AG08396 (cell line): ENCODE measurements around the gene OR2H2.

Source experiments
- DNase-seq: peaks from one replicate; pipeline ENCODE4 v3.0.0; 2012; ENCODE audit warnings: low spot score, mixed read lengths

The OR2H2 gene

DNA sequence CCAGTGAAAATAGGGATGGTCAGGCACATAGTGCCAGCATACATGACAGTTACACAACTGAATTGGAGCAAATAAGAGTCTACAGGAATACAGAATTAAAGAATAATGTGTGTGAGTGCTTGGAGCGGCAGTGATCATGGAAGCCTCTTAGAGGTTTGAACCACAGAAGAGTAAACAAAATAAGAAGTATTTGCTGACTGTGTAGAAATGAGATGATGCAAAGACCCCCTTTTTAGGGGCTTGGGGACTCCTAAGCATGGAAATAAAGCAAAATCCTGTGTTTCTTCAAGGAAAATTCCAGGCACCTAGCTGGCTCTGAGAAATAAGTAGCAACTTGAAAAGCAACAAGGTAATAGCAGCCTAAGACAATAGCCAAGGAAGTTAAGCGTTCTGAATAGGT lies 6.8 kb downstream of the OR2H2 start:
- no peak for DNase-seq

DNA sequence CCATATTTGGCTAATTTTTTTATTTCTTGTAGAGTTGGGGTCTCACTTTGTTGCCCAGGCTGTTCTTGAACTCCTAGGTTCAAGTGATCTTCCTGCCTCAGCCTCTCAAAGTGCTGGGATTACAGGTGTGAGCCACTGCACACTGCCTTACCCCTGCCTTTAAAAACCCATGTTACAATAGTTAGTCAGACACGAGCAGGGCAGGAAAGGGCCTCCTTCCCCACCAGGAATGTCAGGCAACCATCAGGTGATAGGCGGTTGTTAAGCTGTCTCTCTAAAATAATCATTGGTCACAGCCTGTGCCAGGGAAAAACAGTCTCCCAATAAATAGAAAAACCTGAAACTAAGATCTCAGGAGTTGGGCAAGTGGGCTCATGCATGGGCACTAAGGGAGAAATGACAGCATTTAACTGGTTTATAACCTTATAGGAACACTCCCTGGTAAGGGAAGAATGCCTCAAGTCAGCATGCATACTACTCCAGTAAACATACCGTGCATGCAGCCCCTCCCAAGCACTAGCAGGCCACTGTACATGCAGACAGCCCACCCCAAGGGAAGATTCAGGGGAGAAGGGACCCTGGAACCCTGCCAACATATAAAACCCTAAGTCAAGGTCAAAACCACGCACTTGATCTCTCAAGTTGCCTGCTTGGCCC lies 8.4 kb downstream of the OR2H2 start:
- DNase-seq: no peak

DNA sequence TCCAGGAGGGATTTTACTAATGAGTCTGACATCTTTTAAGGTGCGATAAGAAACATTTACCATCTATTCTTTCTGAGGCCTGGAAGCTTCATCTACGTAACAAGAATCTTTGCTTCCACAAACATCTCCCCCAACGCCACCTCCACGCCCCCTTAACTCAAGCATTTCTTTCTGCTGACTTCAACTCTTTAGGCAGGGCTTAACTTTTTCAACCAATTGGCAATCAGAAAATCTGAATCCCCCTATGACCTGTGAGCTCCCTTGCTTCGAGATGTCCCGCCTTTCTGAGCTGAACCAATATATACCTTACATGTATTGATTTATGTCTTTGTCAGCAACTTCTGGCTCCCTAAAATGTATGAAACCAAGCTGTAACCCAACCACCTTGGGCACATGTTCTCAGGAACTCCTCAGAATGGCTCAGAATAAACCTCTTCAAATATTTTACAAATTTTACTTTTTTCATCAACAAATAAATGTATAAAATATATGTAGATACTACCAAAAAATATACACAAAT lies 11.5 kb downstream of the OR2H2 start:
- no peak for DNase-seq

DNA sequence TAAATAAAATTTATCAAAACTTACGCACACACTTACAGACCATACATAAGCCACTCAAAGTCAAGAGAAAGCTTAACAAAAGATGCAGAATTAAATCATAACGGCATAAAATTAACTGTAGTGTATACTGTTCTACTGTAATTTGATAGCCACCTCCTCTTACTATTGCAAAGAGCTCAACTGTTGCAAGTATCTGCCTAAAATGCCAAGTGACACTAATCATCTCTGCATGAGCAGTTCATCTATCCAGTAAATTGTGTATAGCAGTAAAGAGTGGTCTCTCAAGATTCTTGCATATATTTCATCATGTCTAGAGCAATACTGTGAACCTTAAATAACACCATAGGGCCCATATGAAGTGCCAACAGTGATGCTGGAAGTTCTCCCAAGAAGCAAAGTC lies 12.3 kb downstream of the OR2H2 start:
- no peak for DNase-seq

DNA sequence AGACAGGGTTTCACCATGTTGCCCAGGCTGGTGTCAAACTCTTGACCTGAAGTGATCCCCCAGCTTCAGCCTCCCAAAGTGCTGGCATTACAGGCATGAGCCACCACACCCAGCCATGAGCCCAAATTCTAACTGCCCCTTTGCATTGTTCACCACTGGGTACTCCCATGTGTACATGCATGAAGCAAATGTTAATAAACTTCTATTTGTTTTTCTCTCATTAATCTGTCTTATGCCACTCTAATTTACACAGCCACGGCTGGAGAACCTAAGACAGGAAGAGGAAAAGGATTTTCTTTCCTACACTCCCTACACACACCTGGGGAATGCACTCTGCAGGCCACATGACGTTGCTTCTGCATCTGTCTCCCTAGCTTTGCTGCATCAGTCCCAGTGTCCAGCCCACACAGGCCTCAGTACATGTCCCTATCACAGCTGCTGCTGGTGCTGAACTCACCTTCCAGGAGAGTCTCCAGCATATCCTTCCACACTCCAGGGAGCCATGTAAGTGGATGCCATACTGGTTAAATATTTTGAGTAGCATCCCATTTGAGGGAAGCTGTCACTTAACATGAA lies 13.3 kb downstream of the OR2H2 start:
- DNase-seq: no peak

DNA sequence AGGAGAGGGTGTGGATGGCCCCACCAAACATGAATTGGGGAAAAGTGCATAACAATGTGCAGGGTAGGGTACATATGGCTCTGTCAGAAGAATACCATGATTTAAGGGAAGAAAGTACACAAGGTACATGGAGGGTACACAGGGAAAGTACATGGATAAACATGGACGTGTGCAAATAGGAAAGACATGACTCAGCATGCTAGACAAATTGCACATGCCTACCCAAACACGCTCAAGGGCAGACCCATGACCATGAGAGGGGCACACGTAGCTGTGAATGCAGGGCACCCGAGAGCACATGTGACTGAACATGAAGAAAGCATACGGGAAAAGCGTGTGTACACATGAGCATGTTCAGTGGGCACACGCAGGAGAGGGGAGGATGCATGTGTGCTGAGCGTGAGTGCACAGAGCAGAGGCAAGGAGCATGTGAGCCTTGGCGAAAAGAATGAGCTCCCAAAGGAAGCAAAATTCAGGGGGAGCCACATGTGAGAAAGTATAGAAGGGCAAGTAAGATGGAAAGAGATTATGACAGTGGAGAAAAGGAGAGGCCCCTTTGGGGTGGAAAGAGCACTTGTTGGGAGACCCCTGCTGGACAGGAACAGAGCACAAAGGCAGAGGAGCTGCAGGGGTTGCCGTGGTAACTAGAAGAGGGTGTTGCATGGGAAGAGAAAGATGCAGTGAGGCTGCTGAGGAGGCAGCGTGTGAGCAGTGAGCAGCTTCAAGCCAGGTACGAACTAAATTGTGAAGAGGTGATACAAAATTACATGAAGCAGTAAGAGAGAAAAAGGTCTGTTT lies 17.8 kb downstream of the OR2H2 start:
- no peak for DNase-seq

DNA sequence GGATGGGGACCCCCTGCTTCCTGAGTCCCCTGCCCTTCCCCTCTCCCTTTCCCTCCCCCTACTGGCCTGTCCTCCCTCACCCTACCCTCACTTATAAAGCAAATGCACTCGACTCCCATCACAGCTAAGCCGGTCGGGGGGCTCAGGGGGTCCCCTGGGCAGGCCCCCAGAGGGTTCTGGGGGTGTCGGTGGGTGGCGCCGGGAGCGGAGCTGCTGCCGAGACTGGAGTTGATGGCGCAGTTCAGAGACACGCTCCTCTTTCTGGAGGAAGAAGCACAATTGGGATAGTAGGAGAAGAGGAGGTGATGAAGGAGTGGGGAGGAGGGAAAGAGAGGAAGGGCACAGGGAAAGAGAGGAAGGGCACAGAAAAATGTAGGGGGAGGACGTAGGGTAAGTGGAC lies 18.5 kb downstream of the OR2H2 start:
- DNase-seq: no peak

DNA sequence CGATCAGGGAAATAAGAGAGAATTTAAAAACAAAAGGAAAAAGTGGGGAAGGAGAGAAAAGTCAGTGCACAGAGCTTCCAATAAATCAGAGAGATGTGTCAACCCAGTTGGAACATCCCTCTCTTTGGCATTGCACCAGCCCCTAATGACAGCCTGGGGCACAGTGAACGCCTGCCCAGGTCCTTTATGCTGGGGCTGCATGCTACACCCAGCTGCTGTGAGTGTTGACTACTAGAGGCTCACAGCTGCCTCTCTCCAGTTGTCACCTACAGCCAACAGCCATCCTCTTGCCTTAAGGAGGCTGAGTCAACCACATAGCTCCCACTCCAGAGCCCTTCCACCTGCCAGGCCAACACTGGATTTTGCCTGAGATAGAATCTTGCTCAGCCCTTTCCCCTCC lies 19.0 kb downstream of the OR2H2 start:
- no peak for DNase-seq

DNA sequence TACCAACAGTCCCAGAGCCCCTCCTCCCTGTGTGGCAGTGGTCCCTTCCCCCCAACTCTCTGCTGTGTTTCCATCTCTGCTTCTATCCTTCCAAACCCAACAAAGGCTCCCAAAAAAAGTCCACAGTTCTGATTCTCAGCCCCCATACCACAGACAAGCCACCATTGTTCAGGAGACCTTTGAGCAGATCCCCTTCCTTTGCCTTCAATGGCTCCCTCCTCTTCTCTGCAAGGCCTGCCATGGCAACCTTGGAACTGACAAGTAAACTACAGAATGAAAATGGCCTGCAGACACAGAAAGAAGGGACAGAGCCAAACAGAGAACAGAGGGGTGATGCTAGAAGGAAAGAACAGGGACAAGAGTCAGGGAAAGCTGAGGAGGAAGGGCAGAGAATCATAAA lies 23.2 kb downstream of the OR2H2 start:
- no peak for DNase-seq

DNA sequence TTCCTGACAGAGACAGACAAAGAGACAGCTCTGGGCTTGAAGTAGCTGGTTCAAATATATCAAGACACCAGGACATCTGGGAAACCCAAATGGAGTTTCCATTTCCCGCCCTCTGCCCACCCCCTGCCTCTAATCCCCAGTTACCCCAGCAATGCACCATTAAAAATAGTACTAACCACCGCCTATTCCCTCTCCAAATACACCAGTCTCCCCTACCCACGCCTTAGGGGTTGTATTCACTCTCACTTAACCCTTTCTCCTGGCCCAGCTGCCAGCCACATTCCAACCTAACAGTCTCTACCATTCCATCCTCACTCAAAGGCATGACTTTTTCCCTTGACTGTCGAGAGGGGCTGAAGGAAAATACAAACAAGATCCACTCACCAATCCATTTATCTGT lies 25.6 kb downstream of the OR2H2 start:
- no peak for DNase-seq

DNA sequence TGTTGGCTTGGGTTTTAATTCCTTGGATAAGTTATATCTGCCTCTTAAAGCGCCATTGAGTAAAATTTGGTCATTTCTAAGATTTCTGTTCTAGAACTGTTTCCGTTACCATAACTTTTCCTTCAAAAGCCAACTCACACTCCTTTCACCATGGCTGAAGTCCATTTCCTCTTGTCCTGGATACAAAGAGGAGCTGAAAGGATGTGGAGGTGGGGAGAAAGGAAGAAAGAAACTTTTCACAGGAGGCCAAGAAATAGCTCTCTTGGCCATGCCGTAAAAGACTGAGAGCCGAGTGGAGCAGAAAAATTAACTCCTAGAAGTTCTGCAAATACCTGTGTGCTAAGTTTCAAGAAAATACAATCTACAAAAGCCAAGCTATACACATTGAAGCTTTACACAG lies 26.5 kb downstream of the OR2H2 start:
- DNase-seq: no peak

DNA sequence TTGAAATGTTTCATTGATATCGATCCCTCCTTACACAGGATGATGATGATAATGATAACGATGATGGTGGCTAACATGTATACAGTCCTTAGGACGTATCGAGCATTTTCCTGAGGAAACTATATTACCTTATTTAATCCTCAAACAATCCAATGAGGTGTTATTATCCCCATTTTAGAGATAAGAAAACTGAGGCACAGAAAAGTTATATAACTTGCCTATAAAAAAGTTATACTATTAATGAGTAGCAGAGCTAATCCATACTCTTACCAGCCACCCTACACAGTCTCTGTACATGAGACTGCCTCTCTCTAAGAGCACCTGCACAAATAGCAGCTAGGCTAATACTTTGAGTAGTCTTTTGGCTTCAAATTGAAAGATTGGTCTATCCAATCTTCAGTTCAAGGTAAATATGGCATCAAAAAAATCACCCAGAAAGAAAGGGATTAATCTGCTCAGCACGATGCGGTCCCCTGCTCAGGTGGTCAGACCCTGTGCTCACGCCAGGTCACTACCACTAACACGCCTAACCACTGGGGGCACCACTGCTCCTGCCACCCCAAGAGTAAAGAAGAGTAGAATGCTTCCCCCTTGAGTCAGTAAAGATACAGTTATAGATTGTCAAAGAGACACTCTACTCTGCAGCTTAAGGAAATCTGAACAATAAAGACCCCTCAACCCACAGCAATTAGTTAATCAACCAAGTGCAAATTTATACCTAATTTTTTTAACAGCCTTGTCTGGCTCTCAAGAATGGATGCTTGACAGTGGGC lies 33.0 kb downstream of the OR2H2 start:
- no peak for DNase-seq

DNA sequence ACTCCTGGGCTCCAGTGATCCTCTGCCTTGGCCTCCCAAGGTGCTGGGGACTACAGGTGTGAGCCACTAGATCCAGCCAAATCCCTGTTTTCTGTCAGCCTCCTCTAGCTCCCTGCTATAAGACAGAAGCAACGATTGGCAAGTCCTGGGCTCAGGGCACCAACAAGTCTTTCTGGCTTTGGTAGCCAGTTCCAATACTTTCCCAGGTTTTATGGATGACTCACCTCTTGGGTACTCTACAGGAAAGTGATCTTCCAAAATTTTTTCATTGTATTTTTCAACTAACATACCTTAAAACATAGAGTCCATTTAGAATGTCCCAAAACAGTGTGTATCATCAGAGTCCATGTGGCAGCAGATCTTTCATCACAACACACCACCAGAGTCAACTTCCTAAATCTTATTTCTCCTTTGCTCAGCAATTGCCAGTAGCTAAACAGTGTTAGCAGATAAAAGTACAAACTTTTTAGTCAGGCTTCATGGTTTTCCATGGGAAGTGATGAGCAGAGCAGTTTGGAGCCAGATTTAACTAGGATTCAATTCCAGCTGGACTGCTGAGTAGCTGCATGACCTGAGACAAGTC lies 34.7 kb downstream of the OR2H2 start:
- DNase-seq: no peak

DNA sequence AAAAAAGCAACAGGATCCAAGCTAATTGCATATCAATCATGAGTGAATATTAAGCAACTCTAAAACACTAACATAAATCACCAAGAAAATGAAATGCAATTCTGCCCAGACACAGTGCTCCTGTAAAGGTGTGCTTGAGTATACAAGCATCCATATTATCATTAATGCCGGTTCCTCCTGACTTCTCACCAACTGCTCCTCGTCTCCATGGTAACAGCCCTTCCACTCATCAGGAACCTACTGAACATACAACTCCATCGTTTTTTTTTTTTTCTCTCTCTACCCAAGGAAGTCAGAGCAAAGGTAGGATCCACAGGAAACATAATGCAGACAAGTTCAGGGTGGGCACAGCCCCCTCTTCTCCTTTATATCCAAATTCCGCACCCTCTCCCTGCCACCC lies 35.7 kb downstream of the OR2H2 start:
- no peak for DNase-seq

DNA sequence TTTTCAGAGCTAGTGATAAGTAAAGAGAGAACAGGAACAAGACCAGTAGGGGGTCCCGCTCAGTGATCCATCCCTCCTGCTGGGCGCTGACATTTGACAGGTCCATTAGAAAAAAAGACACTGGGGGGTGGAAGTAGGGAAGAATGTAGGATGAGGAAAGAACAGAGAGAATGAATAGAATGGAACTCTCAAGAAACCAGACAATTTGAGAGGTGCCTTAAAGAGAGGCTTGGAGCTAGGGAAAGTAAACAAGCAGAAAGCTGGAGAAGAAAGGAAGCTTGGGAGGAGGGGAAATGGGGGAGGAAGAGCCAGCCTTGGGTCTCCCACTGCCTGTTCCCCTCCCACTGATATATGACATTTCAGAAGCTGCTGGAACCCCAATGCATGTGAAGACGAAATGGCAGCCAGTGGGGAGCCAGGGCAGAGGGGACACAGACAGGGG lies 39.6 kb downstream of the OR2H2 start:
- no peak for DNase-seq

DNA sequence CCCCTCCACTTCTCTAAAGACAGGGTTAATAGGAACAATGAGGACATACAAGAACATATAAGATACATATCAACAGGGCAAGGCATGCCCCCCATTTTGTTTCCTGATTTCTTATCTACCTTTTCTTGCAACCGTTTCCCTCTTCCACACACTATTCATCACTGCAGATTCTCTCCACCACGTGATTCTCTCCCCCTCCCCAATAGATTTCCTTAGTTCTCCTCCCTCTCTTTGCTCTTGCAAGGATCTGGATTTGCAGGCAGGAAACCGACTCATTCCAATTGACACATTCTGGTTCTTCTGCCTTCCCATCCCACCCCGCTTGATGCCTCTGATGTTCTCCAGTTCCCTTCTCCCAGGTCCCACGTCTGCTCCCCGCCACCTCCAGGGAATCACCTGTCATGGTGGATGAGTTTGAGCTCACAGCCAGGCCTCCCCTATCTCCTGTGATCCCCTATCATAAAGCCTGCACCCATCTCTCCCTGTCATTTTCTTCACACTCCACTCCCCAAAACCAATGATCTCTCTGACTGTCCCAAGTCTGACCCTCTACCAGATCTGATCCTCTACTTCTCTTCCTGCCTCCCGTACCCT lies 40.5 kb downstream of the OR2H2 start:
- no peak for DNase-seq

DNA sequence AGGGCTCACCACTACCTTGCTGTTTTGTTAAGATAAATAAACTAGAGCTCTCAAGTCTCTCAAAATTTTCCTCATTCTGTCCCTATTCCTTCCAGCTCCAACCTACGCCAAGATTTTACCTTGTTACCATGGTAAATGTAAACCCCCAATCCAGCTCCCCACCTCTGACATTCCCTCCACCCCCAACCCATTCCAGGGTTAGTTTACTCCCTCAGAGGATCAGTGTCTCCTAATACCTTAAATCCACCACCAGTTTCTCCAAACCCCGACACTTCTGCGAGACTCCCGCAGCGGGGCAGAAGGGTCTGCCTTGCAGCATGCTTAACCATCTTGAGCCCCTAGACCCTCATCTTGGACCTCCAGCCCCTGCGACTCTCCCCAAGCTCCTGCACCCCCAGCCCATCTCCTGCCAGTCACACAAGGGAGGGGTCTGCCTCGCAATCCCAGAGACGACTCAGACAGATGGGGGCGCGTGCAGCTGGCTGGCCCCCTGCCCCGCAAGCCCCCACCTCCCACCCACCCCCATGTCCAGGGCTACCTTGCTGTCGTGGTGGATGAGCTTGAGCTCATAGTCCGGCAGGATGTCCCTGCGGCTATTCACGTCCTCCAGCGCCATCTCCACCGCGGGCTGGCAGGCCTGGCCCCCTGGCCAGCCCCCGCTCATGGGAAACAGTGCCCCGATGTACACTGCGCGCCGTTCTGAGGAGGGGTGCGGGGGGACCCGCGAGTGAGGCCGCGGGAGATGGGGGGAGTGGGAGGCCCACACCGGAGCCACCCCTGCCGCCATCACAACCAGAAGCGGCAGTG lies 42.2 kb downstream of the OR2H2 start:
- no peak for DNase-seq

DNA sequence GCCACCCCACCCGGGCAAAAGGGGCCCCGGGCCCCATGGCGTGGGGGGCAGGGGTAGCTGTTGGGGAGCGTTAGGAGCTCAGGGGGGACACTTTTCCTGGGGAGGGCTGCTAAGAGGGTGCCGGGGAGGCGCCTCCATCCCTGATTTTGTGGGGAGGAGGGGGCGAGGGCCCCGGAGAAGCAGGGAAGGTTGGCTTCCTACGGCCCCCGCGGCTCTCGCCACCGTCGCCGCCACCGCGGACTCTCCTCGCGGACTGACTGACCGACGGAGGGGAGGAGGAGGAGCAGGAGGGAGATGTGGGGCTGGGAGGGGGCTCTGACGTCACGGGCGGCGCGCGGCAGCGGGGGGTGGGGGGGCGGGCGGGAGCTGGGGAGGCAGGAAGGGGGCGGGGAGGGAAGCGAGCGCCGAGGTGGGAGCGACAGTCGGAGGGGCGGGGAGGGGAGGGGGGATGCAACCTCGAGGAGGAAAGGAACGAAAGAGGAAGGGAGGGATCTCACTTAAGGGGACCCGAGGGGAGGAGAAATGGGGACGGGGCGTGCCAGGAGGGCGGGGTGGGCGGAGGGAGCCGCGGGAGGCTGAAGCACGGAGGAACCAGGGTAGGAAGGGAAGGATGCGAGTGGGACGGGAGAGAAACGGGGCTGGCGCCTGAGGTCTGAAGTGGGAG lies 43.0 kb downstream of the OR2H2 start:
- DNase-seq: peak; percentile 93

DNA sequence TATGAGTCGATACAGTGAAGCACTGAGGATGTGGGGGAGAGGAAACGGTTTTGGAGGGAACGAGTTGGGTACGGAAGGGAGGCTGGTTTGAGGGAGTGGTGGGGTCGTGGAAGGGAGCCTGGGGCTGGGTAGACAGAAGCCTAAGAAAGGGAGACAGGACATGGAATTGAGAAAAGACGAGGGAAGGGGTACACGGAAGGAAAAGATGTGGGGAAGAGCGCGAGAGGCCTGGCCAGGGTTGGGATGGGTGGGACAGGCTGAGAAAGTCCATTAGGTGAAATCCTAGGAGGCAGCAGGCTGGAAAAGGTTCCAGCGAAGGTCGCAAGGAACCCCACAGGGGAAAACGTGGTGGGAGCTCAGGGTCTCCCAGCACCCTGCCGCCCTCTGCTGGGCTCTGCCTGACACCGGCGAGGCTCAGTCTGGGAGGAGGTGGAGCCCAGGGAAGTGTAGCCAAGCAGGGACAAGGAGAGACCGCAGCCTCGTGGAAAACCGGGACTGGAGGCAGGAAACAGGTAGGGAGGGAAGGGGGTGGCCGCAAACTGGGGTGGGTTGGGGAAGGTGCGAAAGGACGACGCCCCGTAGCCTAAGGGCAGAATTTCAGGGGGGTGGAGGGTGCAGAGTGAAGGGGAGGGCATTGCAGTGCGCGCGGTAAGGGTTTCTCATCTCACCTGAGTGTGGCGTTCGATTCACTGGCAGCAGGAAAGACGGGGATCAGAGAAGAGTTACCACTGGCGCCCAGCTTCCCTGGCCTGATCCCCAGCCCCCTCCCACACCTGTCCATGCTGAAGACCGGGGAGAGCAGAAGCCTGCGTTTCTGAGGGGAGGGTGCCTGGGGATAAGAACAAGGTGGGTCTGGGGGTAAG lies 43.7 kb downstream of the OR2H2 start:
- peak; percentile 89 for DNase-seq
